ENCODE data around the gene CYBC1.
"Not testable (repeated sequence)": the region's sequence is repeated elsewhere in the genome, so short reads cannot be mapped to it uniquely, and the experiment has no call there.

Gene CYBC1

GRCh38 chr17:82477934-82478333 lies 27.4 kb upstream of the CYBC1 start:
- DNase-seq (ENCODE audit: low spot score), result no peak

DNA sequence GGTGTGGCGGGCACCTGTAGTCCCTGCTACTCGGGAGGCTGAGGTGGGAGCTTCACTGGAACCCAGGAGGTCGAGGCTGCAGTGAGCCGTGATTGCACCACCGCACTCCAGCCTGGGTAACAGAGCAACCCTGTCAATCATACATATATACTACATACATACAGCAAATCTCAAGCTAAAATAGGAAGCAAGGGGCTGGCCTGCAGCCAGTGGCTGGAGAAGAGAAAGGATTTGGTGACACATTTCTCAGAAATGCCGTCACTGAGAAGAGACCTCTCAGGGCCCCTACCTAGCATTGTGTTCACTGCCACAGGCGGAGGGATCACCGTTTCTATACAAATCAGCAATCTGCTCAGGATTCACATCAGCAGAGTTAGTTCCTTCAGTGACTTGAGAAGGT lies 24.9 kb upstream of the CYBC1 start:
- no peak for DNase-seq (ENCODE audit: low spot score)

DNA sequence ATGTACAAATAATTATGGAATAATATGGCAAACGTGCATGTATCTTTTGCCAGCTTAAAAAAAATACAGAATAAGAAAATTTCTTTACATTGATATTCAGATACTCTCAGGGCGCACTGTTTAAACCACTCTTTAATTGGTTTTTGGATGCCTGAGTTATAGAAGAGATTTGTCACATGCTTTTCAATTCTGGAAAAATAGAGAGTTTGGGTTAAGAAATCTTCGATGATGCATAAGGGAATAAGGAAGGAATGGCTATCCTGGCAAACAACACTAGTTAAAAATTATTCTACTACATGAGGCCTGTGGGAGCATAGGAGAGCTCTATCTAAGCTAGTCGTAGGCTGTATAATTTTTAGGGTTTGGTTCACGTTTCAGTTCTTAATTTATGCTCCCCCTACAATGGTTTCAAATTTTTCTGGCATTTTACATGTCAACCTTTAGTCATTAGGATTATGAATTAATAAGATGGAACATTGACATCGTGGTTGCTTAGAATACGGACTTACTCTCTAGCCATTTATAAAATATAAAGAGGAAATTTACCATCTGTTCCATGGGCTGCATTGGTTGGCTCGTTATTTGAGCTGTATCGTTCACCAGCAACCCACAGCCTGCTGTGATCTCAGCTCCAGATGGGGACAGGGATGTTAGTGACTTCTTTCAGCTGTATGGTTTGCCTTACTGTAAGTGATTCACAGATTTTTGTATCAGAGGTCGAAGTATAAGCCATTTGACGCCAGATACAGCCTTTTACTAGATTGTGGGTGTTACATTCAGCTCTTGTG lies 23.9 kb upstream of the CYBC1 start:
- DNase-seq (ENCODE audit: low spot score), result no peak

DNA sequence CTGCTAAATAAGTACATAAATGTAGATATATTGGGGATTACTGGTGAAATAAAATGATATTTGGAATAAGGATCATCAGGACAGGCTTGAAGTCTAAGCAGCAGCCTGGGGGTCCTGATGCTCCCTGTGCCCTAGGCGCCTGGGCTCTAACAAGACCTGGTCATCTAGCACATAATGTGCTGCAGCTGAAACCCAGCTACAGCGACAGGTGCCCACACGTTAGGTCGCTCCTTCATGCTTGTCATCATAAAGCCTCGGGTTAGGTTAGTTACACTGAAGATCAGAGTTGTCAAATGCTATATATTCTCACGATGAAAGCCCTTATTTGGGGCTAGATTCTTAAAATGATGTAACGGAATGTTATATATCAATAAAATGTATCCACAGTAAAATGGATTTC lies 19.5 kb upstream of the CYBC1 start:
- no peak for DNase-seq (ENCODE audit: low spot score)

DNA sequence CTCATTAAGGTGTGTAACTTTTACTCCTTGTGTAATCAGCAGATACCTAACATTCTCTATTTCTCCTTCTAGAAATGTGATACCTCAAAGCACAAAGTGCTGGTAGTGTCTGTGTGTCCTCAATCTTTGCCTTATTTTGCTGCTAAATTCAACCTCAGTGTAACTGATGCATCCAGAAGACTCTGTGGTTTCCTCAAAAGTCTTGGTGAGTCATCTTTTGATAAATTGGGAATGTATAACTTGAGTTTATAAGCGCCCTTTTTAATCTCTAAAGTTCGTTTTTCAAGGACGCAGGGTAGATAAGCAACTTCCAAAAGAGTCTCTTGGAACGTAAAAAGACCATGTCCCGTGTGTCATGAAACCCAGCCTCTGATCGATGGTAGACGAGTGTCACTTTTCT lies 18.1 kb upstream of the CYBC1 start:
- no peak for DNase-seq (ENCODE audit: low spot score)

DNA sequence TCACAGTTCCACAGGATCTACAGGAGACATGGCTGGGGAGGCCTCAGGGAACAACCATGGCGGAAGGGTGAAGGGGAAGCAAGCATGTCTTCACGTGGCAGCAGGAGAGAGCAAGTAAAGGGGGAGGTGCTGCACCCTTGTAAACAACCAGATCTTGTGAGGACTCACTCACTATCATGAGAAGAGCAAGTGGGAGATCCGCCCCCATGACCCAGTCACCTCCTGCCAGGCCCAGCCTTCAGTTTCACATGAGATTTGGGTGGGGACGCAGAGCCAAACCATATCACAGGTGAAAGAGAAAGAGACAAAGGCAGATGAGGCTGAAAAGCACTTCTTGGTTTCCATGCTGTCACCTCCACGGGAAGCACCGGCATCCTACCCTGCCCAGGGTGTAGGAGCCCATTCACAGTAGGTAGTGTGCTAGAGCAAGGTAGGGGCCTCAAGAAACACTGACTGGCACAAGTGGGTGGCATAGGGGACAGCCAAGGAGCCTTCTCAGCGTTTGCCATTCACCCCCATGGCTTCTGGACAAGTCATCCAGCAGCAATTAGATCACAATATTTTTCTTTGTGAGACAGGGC lies 14.6 kb upstream of the CYBC1 start:
- DNase-seq (ENCODE audit: low spot score), result no peak

- DNase-seq (ENCODE audit: low spot score), result no peak
These were observed 14.0 kb upstream of the CYBC1 start for GRCh38 chr17:82464567-82464929.

DNA sequence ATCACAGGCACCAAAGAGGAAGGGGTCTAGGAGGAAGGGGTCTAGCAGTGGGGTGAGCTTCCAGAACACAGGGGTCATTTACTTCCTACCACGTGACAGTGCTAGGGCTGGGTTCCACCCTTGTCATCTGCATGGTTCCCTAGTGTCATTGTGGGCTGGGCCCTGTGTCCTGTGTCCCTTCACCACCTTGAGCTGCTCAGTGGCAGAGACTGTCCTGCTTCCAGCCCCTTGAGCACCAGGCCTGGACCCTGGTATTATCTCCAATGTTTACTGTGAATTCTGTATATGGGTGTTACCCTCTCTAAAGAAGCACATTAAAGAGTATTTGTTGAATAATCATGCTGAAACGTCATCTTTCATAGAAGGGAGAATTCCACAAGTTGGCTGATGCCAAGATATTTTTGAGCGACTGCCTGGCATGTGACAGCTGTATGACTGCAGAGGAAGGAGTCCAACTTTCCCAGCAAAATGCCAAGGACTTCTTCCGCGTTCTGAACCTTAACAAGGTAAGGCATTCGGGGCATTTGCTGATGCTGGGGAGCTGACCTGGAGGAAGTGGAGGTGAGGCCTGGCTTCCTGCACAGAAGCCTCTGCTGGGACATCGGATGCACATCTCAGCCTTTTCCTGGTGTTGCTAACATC lies 13.5 kb upstream of the CYBC1 start:
- DNase-seq (ENCODE audit: low spot score), result no peak

GRCh38 chr17:82463391-82463790 lies 12.8 kb upstream of the CYBC1 start:
- DNase-seq (ENCODE audit: low spot score), result no peak

DNA sequence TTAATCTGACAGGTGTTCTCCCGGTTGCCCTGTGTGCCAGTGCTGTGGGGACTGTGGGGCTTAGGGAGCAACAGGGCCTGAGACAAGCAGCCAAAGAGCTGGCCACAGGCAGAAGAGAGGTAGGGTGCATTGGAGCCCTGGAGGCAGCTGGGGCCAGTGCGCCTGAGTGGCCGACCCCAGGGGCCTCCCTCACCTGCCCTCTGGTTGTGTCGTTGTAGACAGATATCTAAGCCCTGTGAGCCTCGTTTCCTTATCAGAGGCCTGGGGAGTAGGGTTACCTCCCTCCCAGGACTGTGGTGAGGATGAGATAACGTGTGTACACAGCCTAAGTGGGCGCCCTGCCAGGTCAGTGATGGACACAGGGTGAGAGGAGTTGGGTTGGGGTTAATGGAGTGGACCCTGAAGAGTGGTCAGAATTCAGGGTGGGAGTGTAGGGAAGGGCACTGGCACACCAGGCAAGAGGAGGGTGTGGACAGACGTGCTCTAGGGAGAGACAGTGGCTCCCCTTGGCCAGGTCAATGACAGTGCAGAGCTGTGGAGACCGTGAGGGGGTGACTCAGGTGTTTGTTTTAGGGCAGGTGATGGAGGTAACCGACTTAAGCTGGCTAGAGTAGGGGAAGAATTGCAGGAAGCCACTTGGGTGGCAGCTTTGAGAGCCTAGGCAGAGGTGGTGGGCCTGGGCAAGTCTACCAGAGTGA lies 11.4 kb upstream of the CYBC1 start:
- no peak for DNase-seq (ENCODE audit: low spot score)

- DNase-seq (ENCODE audit: low spot score), result not testable (repeated sequence)
These were observed 9.4 kb upstream of the CYBC1 start for GRCh38 chr17:82459936-82460335.

- DNase-seq (ENCODE audit: low spot score), result no peak
These were observed 8.4 kb upstream of the CYBC1 start for GRCh38 chr17:82458885-82459424.

DNA sequence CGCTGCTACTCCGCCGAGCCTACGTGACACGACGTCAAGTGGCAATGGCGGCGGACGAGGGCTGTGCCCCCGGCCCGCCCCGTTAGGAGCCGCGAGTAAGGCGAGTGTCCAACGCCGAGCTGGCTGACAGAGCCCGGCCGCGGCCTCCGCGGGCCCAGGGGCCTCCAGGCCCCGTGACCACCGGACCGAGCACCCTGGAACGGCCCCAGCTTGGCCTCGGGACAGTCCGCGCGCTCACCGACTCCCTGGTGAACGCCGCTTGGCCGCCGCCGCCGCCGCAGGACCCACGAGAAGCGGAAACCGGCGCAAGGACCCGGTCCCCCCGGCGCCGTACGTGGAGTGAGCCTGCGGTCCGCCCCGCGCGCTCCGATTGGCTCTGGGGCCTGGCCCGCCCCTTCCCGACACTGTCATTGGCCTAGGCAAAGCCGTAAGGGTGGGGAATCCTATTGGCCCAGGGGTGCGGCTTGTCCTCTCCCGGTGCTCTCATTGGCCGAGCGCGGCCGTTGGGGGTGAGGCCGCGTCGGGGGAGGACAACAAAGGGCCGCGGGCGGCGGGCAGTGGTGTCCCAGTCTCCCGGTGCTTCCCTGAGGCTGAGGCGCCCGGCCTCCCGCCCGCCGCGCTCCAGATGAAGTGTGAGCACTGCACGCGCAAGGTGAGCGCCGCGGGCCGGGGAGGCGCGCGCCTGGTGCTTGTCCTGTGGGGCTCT lies 7.8 kb upstream of the CYBC1 start, which contains the start of gene NARF:
Gene NARF, plus strand, starts transcription at position 563 of the 706 bp plus-strand sequence. Its CDS starts 63 bp downstream, at position 626.
- peak; percentile 98 for DNase-seq (ENCODE audit: low spot score)

GRCh38 chr17:82457929-82458178 lies 7.3 kb upstream of the CYBC1 start:
- DNase-seq (ENCODE audit: low spot score), result no peak

GRCh38 chr17:82457073-82457928 lies 6.7 kb upstream of the CYBC1 start:
- no peak for DNase-seq (ENCODE audit: low spot score)

DNA sequence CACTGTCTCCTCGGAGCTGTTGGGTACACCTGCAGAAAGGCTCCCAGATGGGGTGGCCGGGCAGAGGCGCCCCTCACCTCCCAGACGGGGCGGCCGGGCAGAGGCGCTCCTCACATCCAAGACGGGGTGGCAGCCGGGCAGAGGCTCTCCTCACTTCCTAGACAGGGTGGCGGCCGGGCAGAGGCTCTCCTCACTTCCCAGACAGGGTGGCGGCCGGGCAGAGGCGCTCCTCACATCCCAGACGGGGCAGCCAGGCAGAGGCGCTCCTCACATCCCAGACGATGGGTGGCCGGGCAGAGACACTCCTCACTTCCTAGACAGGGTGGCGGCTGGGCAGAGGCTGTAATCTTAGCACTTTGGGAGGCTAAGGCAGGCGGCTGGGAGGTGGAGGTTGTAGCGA lies 3.2 kb upstream of the CYBC1 start:
- not testable (repeated sequence) for DNase-seq (ENCODE audit: low spot score)

DNA sequence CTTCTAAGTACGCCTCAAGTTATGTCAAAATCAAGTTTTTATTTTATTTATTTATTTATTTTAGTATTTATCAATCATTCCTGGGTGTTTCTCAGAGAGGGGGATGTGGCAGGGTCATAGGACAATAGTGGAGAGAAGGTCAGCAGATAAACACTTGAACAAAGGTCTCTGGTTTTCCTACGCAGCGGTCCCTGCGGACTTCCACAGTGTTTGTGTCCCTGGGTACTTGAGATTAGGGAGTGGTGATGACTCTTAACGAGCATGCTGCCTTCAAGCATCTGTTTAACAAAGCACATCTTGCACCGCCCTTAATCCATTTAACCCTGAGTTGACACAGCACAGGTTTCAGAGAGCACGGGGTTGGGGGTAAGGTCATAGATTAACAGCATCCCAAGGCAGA lies 2.6 kb upstream of the CYBC1 start:
- DNase-seq (ENCODE audit: low spot score), result not testable (repeated sequence)

DNA sequence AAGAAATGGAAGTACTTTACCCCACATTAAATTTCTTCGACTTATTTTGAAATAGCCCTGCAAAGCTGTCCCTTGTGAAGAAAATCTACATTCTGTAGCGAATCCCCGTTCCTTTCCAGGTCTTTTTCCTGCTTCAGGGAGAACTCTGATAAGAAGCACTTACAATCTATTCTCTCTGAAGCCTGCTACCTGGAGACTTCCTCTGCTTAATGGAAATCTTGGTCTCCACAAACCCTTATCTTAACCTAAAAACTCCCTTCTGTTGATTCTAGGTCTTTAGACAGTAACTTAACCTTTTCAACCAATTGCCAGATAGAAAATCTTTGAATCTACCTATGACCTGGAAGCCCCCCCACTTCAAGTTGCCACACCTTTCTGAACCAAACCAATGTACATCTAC lies 1.6 kb upstream of the CYBC1 start:
- DNase-seq (ENCODE audit: low spot score), result no peak

DNA sequence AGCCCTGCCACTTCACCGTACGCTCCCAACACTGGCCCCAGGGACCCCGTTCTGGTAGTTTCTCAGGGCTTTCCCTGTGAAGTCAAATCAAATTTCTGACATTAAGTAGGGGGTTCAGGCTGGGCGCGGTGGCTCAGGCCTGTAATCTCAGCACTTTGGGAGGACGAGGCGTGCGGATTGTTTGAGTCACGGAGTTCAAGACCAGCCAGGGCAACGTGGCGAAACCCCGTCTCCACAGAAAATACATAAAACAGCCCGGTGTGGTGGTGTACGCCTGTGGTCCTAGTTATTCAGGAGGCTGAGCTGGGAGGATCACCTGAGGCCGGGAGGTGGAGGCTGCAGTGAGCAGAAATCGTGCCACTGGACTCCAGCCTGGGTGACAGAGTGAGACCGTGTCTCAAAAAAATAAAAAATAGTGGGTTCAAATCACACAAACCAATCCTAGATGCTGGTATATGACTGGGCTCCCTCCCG lies 632 bp downstream of the CYBC1 start:
- DNase-seq (ENCODE audit: low spot score), result no peak

DNA sequence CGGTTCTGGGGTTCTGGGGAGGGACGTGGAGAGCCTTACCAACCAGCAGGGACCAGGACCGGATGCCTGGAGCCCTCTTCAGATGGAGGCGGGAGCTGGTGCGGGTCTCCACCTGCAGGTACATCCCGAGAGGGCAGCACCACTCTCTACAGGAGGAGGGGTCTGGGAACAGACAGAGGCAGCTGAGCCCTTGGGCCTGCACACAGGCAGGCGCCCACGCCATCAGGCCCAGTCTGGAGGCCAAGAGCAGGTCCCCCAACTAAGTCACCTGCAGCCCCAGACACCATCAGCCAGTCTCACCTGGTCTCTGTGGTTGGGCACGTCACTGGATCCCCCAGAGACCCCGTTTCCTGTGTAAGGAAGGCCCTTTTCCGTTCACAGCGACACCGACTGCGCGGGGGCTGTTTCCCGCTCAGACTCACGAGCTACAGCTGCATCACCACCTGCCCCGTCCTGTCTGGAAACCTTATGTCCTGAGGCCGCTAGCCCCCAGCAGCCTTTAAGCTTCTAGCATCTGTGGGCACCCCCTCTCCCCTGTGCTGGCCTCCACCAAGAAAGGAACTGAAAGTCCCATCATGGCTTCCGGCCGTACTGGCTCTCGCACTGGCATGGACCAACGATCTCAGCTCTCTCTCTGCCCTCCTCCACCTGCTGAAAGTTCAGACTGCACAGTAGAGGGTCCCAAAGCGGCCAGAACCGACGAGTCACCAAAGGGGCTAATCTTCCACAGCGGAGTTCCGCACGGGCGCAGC lies 1.2 kb downstream of the CYBC1 start:
- peak; percentile 74 for DNase-seq (ENCODE audit: low spot score)

Data from activated CD4-positive, alpha-beta T cell treated with anti-CD3 and anti-CD28 coated beads, Interleukin-2, Interleukin-4, amounts not matched to agents 100 ng/mL and 50 ng/mL, durations not matched to agents 16 hours and 8 hours (primary cell).